Prostate gland (tissue), 2 donors: ENCODE measurements around the gene SLC34A3.

Source experiments
- CTCF ChIP-seq, 4 experiments: fragments of 200-600 bp in 2 of 4; fragments of 450-650 bp in 2 of 4; sonication (generic) in 2 of 4; IDR thresholded peaks; 1 replicate in 3 of 4; 2 replicates in 1 of 4; pipeline ENCODE4 v1.5.1; 2016 to 2019; ENCODE audit warnings: antibody characterized with exemption in 4 of 4, mild to moderate bottlenecking in 2 of 4, moderate library complexity in 2 of 4
- POLR2A ChIP-seq: fragments of 450-650 bp; IDR thresholded peaks from one replicate; pipeline ENCODE4 v1.6.1; 2016; ENCODE audit warnings: antibody characterized with exemption, mild to moderate bottlenecking

- TF ChIP-seq CTCF (IDR thresholded peaks at IDR 0.05) (no peak), POLR2A (no peak)
These were observed 2.7 kb downstream of the SLC34A3 start for GRCh38 chr9:137233143-137233980.
